ELR (cell line): ENCODE measurements around the gene ASB18.

Source experiments
- DNase-seq: peaks from one replicate; pipeline ENCODE4 v3.0.0-alpha.2; 2015; ENCODE audit warnings: low read depth

Gene ASB18

DNA sequence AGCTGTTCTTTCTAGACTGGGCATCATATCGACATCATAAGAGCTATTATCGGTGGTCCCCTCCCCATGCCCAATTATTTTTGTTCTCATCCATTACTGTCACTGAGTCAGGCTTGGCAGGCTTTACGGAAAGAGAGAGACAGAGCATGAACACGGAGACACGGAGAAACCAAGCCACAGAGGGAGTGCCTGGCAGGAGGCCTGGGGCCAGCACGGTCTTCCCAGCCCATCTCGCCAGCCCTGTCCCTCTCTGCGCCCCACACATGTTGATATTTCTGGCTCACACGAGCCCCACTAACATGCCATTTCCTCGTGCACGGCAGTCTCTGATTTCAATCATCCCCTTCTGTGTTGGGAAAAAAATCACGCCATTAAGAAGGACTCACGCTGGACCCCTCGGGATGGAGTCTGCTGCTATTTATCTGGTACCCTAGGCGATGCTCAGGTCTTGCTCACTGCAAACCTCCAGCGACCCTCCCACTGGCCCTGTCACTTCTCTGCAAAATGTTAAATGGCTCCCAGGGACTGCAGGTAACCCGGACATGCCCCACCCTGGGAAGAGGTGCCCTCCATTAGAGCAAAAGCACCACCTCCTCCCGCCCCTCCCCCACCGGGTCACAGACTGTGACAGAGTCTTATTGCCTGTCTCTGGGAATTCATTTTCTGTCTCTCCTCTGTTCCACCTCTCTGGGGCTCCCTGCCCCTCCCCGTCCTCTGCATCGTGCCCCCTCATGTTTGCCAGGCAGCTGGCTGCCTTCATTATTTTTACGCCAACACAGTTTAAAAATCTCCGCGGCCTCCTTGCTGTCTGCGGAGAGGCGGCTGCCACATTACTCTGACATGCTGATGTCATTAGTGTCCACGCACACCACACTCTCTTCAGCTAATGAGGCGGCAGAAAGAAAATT, 55.9 kb downstream of the ASB18 start:
- DNase-seq, result no peak

- no peak for DNase-seq
These were observed 56.7 kb downstream of the ASB18 start for GRCh38 chr2:236207472-236207871.

GRCh38 chr2:236205867-236206645, 58.1 kb downstream of the ASB18 start:
- DNase-seq, result no peak

- no peak for DNase-seq
These were observed 59.3 kb downstream of the ASB18 start for GRCh38 chr2:236204953-236205352.

DNA sequence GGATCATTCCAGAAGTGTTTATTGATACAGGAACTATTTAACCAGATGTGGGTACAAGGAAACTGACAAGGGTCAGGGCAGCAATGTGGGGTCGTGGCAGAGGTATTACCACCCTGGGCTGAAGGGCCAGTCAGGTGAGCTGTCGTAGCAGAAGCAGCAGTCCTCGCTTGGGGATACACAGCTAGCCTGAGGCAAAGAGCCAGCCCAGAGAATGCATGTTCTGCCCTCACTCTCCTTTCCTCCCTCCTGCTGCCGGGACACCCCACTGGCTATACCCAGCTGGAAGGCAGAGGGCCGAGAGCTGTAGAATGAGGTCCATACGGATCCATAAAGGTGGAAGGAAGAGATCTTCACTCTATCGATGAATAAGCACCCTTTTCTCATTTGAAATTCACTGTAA, 63.8 kb downstream of the ASB18 start:
- no peak for DNase-seq

GRCh38 chr2:236196366-236196765, 67.8 kb downstream of the ASB18 start:
- DNase-seq, result no peak

DNA sequence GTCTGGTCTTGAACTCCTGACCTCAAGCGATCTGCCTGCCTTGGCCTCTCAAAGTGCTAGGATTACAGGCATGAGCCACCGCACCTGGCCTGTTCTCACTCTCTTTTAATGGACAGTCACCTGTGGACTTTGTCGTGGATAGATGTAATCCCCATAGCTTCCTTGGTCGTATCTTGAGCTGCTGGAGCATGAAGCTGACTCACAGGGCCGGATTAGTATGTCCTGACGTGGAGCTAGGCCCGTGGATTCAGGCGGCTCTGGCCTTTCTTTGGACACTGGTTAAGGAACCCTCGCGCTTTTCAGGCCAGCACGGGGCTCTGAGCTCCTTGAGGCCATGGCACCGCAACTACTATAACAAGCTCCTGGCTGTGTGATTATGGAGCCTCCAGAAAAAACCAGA, 68.5 kb downstream of the ASB18 start:
- DNase-seq, result no peak

DNA sequence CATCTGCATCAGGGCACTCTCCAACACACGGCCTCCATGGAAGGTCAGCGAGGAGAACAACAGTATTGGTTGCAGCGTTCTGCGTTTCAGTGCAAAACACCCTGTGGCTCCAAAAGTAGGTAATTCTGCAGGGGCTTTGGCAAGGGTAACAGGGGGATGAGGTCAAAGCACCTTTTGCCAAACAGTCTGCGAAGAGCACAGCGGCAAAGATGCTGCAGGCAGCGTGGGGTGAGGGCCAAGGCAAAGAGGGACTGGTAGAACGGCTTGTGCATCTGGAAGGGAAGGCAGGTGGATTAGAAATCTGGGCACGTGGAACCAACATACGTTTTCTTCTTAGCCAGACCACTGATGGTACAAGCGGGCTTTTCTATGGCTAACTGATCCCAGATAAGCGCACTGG, 69.4 kb downstream of the ASB18 start:
- DNase-seq, result no peak

- no peak for DNase-seq
These were observed 71.2 kb downstream of the ASB18 start for GRCh38 chr2:236193026-236193425.

GRCh38 chr2:236190674-236191073, 73.5 kb downstream of the ASB18 start:
- DNase-seq, result no peak

DNA sequence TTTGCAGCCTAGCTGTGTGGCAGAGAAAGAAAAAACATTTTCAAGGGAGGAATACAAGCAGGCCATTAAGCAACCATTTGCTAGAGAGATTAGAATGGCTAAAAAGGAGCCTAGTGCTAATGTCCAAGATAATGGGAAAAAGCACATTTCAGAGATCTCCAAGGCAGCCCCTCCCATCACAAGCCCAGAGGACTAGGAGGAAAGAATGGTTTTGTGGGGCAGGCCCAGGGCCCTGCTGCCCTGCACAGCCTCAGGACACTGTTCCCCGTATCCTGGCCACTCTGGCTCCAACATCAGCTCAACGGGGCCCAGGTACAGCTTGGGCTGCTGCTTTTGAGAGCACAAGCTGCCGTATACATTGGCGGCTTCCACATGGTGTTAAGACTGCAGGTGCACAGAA, 79.5 kb downstream of the ASB18 start:
- DNase-seq, result no peak

DNA sequence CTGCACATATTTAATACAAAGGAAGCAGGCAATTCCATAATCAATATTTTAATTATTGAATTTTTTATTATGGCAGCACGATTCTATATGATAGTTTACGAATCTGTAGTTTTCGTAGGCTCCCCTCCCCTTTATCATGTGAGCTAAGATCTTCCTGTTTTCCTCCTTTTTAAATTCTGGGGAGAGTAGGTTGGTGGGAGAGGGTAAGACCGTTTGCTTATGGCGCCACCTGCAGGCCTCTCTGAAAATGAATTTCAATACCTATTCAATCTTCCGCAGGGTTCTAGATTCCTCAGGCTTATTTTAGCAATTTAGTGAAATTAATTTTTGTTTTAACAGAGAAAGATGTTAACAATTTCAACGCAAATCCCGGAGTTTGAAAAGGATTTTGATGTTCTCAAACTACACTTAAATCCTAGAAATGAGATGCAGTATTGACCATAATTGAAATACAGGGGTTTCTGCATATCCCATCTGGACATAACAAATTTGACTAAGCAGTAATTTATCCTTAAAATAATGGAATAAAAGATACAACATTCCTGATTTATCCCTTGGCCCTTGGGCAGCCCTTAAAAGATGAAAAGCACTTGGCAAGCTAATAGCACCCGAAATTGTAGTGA, 83.3 kb downstream of the ASB18 start:
- peak; percentile 86 for DNase-seq

DNA sequence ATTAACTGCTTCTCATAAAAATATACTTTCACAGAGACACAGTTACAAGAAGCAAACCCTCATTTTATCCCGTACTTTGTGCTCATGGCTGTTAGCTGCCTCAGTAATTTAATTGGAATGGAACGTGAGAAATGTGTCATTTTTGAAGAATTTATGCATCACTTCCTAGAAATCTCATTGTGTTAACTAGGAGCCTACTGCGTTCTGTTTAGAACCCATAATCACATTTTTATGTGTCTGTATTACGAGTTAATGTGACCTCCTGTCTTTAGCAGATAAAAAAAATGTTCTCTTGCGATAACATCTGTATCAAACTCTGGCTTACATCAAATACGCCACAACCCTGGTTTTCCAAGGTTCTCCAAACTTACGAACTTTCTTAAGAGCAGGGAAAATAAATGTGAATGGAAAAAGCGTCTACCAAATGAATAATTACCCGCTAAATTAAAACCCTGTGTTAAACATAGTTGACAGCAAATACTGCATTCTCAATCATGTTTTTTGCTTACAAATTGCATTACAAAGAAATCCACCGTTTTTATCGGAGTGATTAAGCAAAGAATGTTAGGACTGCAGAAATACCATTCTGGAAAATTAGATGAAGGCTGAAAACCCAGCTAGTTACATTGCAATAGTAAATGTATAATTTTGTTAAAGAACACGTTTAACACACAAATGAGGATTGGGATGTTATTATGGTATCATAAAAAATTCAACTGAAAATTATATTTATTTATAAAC, 84.0 kb downstream of the ASB18 start:
- DNase-seq, result peak; percentile 75

GRCh38 chr2:236179236-236180075, 84.8 kb downstream of the ASB18 start:
- peak; percentile 58 for DNase-seq

DNA sequence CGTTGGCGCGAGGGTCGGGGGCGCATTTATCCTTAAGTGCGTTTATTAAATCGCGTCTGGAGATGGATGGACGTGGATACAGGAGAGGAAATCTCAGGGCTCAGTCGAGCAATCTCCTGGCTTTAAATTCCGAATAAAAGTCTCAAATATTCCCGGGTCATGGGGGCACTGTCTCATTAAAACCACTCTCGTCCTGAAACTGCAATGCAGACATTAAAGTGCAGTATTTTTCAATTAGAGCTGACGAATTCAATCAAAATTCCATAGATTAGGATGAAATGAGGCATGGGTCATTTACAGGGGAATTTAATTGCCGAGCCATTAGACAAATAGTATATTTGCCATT, 85.3 kb downstream of the ASB18 start:
- DNase-seq, result peak; percentile 53

GRCh38 chr2:236177967-236178889, 86.0 kb downstream of the ASB18 start:
- DNase-seq, result peak; percentile 72

GRCh38 chr2:236177604-236177966, 86.6 kb downstream of the ASB18 start:
- peak; percentile 25 for DNase-seq

DNA sequence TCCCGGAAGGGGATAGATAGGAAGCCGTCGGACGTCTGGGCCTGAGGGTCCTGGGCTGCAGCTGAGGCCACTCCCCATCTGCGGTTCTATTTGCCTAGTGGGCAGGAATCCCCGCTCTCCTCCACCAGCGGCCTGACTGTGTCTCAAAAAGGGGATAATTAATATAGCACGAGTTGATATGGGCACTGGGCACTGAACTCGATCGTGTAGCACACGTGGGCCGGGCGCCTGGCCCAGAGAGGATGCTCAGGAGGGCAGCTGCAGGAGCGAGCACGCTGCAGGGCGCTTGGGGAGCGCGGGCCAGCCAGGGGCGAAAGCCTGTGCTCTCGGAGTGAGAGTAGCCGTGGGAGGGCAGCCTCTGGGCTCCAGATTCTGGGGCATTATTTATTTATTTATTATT, 87.3 kb downstream of the ASB18 start:
- DNase-seq, result no peak

GRCh38 chr2:236176417-236176816, 87.8 kb downstream of the ASB18 start:
- peak; percentile 49 for DNase-seq

DNA sequence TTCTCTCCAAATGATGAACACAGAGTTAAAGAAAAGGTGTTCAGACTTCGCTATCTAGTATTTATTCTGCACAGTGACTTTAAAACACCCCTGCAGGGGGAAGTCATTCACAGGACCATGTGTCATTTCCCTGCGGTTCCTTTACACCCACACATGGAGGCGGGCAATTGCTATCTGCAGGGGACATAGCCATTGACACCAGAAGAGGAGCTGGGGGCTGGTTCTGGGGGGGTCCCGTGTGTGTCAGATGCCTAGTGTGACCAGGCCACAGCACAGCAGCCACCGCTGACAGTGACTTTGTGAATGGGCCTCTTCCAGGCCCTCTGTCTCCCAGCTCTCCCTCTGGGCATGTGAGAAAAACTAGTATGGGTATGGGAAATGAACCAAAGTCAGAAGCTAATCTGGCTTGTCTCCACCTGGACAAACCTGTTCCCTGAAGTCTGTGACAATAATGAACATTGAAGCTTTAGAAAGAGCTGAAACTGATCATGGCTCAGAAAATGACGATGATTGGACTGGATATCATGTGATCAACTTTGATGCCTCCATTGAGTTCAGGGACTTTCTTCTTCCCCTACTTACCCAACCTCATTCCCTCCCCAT, 88.6 kb downstream of the ASB18 start:
- DNase-seq, result peak; percentile 48
